Epidermal melanocyte (primary cell): ENCODE measurements around the gene EPHB4.

Experiments
- DNase-seq: peaks from one replicate; pipeline ENCODE4 v3.0.0; 2011; ENCODE audit warnings: low spot score; ENCODE audit not compliant: insufficient read length

Gene EPHB4

DNA sequence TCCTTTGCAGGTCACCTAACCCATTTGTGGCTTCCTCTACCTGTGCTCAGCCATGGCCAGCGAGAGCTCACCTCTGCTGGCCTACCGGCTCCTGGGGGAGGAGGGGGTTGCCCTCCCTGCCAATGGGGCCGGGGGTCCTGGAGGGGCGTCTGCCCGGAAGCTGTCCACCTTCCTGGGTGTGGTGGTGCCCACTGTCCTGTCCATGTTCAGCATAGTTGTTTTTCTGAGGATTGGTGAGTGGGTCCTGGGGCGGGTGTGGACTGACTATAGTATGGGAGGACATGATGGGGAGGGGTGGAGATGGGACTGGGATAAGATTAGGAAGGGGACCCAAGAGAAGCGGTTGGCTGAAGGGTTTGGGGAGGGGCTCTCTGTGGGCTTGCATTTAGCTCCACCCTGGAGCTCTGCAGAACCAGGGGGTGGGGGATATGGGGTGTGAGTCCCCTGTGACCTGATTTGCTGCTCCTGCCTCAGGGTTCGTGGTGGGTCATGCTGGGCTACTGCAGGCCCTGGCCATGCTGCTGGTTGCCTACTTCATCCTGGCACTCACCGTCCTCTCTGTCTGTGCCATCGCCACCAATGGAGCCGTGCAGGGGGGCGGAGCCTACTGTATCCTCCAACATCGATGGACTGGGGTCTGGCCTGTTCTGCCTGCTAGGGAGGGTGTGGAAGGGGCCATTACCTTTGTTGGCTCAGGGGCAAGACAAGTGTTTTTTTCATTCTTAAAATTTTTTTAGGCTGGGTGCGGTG, 27.0 kb upstream of the EPHB4 start:
- DNase-seq = no peak

DNA sequence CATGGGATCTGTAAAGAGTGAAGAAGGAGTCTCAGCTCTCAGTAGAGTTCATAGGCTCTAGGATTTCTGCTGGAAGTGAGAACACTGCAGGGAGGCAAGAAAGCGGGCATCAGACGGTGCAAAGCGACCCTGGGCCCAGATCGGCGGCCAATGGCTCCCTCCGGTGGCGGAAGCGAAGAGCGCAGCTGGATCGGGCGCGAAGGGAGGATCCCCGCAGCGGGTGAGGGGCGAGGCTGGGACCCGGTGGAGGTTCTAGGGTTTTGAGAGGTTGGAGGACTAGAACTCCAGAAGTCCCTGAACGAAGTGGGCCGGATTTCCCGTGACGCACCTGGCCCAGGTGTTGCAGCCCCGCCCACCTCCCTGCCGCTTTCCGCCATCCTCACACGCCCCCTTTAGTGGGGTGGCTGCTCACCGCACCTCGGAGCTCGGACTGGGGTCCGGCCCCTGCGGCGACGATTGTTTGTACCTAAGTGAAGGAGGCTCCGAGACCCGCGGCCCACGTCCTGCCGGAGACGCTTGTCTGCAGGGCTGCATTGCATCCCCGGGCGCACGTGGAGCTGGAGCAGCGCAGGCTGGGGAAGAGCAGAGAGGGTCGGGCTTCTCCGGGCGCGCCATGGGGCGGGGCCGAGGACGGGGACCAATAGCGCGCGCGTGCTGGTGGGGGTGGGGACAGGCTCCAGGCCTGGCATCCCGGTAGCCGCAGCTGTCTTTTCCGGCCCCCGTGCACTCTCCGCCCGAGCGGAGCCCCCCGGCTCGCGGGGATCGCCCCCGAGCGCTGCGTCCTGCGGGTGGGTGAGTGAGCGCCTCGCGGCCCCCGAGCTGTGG, 24.9 kb upstream of the EPHB4 start, which contains the start of gene SLC12A9:
Gene SLC12A9 (plus strand): TSS at position 666 of the 825 bp plus-strand sequence. CDS start 1,485 bp downstream, outside the sequence.
- peak; percentile 99 for DNase-seq

DNA sequence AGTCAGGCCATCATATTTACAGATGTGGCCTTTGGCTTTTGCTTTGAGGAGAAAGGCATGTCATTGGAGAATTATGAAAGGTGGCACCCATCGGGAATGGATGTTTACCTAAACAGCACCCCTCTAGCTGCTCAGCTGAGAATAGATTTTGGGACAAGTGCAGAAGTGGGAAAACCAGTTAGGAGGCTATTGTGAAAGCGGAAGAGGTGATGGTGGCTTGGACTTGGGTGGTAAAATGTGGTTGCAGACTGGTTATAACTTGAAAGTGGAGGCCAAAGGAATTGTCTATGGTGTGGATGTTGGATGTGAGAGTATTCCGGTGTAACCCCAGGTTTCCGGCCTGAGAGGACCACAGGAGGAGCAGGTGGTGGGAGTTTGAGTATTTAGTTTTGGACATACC, 20.0 kb upstream of the EPHB4 start:
- DNase-seq = no peak

DNA sequence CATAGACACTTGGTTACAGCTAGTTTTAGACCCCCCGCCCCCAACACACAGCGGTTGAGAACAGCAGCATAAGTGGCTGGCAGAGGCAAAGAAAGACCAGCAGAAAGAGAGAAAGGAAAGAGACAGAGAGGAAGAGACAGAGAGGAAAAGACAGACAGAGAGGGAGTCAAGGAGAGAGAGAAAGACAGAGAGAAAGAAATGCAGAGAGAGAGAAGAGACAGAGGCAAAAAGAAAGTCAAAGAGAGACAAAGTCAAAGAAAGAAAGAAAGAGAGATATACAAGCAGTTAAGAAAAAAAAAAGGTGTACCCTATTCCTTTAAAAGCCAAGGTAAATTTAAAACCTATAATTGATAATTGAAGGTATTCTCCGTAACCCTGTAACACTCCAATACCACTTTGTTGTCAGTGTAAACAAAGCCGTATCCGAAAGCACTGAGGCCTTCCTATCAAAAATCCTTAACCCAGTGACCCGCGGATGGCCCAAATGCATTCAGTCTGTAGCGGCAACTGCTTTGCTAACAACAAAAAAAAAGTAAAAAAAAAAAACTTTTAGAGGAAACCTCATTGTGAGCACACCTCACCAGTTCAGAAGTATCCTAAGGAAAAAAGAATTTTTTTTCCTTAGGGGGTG, 13.3 kb upstream of the EPHB4 start:
- no peak for DNase-seq

DNA sequence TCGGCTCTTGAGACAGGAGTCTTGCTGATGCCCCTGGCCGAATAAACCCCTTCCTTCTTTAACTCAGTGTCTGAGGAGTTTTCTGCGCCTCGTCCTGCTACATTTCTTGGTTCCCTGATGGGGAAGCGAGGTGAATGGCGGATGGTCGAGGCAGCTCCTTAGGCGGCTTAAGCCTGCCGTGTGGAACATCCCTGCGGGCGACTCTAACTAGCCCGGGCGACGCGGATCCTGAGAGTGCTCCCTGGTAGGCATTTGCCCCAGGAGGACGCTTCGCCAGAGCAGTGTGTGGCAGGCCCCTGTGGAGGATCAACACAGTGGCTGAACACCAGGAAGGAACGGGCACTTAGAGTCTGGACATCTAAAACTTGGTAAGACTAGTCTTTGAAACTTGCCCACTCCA, 12.0 kb upstream of the EPHB4 start:
- no peak for DNase-seq

DNA sequence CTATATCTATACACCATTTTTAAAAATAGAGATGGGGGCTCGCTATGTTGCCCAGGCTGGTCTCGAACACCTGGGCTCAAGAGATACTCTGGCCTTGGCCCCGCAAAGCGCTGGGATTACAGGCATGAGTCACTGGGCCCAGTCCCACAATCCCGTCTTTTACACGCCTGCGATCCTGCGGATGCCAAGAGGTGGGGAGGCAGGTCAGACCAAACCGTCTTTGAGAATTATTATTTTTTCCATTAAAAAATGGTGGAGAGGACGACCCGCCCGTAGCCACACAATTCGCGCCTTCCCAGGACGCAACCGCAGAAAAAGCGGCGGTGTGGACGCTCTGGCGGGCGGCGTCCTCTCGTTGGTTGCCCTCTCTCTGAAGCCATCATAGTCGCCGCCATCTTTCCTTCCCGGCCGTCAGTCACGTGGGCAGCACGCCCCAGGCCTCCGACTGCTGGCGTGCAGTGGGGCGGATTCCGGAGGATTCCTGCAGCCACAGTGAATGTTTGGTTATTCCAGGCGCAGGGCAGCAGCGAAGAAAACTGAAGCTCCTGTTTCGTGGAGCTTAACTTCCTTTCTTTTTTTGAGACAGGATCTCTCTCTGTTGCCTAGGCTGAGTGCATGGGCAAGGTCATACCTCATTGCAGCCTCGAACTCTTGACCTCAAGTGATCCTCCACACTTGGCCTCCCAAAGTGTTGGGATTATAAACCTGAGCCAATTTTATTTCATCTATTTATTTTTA, 9.9 kb upstream of the EPHB4 start:
- DNase-seq = peak; percentile 81

DNA sequence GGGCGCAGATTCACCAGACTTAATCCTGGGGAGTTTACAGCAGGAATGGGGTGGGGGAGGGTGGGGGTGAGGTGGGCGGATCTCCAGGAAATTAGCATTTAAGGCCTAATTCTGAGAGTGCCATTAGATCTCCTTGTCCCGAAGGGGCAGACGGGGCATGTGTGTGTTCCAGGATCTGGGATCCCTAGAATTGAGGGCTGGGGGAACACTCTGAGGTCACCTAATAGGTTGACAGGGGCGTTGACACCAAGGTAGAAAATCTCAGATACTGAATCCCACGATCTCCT, 9.4 kb upstream of the EPHB4 start:
- no peak for DNase-seq

DNA sequence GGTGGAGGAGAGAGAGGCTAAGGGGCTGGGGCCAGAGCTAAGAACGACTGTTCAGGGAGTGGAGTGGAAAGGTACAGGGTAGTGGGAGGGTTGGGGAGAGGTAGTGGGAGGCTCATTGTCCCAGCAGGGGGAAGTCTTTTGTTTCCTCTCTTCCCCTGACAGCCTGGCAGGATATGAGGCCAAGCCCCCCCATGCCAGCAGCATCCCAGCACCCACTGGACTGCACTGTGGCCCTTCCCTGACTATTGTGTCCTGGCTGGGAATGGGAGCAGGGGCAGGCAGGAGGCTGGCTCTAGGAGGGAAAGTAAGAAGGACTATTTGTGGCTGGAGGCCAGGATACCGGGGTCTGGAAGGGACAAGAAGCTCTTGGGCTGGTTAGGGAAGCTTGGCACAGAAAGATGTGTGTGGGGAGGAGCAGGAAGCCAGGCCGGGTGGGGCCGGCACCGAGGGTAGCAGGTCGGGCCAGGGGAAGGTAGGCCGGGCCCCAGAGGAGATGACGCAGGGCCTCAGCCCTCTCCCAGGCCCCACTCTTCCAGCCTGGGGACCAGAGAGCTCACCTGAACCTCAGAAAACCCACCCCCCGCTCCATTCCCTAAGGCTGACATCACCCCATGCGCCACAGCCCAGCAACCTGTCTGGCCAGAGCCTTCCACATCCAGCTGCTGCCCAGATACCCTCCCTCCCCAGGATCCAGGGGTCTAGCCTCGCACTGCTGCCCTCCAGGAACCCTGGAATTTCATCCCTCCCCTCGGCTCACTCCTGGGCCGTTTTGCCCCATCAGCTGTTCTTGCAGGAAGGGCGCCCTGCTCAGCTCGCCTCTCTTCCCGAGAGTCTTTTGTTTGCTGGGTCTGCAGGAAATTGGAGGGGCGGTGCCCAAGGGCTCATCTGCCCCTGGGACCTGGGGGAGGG, 8.8 kb upstream of the EPHB4 start:
- no peak for DNase-seq

DNA sequence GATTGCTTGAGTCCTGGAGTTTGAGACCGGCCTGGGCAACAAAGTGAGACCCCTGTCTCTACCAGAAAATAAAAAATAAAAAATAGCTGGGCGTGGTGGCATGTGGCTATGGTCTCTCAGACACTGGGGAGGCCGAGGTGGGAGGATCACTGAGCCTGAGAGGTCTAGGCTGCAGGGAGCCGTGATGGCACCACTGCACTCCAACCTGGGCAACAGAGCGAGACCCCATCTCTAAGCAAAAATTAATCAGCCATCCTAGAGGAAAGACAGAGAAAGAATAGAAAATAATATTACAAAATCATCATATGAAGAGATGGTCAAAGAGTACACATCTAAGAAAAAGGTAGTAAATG, 4.9 kb upstream of the EPHB4 start:
- DNase-seq = no peak

DNA sequence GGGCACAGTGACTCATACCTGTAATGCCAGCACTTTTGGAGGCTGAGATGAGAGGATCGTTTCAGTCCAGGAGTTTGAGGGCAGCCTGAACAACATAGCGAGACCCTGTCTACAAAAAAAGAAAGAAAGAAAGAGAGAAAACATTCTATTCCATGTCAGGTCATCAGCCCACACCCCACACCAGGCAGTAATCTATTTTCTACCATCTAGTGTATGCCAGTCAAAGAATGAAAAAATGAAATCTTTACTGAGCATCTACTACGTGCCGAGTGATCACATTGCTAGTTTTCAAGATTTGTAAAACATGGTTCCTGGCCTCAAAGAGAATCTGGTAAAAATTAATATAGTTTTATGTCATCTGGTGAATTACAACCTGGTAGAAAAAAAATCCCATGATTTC, 3.1 kb upstream of the EPHB4 start:
- DNase-seq = no peak

DNA sequence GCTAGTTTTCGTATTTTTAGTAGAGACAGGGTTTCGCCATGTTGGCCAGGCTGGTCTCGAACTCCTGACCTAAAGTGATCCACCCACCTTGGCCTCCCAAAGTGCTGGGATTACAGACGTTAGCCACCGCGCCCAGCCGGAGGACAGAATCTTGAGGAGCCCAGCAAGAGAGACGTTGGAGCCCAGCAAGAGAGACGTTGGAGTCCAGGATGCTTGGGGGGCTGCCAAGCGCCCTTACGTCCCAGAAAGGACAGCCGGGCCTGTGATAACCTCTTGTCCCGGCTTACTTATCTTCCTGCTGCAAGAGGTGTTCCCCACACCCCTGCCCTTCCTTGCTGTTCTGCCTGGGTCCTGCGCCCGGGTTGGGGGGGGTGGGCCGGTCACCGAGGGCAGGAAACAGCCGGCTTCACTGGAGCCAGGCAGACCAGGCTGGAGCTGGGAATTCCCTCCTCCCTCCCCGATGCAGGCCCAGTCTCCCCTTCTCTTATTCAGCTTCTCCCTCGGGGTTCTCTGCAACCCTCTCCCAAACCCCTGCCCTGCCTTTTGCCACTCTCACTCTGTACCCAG, 1.9 kb upstream of the EPHB4 start:
- no peak for DNase-seq

DNA sequence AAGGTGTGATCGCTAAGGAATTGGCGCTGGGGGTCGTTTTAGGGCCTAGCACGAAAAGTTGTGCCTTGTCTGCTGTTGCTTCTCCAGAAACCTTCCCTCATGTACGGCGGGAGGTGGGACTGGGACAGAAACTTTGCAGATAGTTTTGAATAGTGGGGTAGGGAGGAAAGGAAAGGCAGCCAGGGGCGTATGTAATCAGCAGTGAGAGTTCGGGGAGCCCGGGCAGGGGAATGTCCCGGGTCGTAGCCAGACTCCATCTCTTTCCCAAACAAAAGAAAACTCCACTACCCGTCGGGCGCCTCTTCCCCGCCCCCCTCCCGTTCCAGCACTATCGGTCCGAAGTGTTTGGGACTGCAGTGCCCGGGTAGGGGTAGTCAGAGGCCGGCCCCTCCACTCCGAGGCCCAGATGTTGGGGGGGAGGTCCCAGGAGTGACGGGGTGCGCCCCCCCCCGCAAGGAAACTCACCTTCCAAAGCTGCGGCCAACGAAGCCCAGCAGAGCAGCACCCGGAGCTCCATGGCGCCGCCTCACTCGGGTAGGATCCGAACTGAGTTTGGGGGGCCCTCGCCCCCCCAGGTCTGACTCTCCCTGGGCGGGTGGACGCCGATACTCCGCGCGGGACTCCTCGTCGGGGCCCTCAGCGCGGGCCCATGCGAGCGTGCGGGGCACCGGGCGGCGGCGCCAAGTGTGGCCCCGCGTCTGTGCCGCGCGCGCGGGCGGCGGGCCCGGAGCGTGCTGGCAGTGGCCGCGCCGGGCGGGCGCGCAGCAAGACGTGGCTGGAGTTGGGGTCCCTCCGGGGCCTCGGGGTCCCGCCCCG, 601 bp downstream of the EPHB4 start:
- no peak for DNase-seq

DNA sequence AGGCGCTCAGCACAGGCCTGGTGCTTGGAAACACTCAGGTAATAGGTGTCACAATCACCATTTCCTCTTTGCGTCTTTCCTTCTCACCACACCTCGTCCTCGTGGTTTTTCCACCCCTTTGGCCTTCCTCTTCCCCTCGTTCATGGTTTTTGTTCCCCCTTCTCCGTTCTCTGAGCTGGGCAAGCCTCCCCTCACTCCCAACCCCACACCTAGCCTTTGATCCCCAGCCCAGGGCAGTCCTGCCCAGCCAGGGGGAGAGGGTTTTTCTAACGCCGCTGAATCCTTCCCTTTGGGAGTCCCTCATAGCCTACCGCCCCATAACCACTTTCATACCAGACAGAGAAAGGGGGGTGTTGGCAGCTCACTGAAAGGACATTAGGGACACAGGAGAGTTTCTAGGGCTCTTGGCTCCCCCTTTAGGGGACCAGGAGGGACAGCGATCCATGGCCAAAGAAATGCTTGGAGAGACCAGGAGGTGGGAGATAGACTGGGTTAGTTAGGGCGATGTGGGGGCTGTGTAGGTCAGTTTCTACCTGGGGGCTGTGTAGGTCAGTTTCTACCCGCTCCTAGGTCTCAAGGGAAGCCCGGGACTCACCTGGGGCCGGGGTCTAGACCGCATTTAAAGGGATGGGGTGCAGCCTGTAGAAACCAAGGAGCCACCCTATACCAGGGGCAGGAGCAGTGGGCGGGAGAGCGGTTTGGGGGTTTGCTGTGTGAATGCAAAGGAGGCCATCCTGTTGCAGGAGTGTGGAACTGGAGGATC, 1.4 kb downstream of the EPHB4 start:
- DNase-seq = no peak

DNA sequence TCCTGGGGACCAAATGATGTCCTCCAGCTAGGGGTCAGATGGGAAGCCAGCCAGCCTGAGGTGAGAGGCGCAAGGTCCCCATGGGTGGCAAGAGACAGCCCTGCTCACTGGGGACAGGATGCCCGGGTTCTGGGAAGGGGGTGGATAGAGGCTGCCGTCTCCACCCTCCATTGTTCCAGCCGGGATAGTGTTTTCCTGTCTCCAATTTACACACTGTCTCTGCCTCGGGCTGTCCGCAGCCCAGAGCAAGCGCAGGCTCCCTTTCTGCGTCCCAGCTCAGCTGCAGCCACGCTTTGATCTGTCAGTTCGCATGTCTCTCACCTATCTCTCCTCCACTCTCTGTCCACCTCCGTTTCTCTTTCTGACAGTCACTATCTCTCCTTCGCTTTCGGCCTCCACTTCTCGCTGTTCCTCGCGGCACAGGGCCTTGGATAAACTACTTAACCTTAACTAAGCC, 2.1 kb downstream of the EPHB4 start:
- DNase-seq = no peak

DNA sequence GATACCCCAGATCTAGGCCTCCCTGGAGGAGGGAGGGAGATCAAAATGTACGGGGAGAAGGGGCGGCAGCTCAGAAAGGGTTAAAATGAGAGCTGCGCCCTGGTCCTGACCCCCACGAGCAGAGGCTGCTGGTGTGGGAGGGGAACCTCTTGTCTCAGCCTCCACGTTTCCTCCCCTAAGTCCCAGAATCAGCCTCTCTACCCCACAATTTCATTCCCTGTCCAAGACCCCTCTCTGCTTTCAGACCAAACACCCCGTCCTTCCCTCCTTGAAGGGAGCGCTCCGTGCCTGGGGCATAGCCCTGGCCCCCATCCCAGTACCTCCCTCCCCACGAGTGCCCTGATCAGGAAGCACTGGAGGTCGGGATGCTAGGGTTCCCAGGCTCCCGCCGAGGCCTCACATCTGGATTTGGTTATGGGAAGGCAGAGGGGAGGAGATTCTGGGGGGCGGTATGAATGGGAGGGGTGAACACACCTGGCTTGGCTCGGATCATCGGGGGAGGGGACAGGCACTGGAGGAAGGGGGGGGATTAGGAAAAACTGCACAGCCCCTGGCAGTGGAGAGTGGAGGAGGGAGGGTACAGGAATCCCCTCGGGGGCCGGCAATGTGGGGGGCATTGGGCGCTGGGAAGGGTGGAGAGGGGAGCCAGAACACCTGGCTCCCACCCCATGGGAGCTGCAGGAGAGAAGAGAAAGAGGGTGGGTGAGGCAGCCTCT, 2.7 kb downstream of the EPHB4 start:
- no peak for DNase-seq

DNA sequence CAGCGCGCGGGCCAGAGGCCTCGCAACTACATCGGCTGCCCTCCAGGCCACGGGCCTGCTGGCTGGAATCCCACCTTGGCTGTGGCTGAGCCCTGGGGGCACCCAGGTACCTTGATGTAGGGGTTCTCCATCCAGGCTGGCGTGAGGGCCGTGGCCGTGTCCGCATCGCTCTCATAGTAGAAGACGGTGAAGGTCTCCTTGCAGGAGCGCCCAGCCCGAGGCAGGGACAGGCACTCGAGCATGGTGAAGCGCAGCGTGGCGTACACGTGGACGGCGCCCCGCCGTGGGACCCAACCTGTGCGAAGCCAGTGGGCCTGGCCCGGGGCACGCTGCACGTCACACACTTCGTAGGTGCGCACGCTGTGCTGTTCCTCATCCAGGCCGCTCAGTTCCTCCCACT, 3.8 kb downstream of the EPHB4 start:
- no peak for DNase-seq

DNA sequence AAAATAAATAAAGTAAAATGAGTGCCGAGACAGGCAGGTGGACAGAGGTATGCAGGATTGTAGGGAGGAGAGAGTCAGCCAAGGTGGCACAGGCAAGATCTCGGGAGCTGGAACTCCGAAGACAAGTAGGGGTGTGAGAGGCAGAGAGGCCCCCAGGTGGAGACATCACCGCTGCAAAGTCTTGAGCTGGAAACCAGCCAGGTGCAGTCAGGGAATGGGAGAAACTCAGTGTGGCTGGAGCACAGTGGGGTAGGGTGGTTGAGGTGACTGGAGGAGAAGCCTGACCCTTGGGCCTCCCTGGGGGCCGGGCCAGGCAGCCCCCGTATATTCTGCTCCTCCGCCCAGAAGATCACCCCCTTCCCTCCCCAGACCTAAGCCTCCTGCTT, 4.2 kb downstream of the EPHB4 start:
- DNase-seq = no peak
